WI38 (cell line): Measurements from ENCODE around the gene LRRTM3.

Experiments used
- H3K4me3 ChIP-seq: 2 replicates; pipeline ENCODE4 v1.5.1; 2011; ENCODE audit warnings: low read depth, mild to moderate bottlenecking, control low read depth, low read length
- CTCF ChIP-seq: IDR thresholded peaks from 2 replicates; pipeline ENCODE4 v1.5.1; 2012; ENCODE audit warnings: low read depth, mild to moderate bottlenecking, control low read depth, low read length

Gene LRRTM3

DNA sequence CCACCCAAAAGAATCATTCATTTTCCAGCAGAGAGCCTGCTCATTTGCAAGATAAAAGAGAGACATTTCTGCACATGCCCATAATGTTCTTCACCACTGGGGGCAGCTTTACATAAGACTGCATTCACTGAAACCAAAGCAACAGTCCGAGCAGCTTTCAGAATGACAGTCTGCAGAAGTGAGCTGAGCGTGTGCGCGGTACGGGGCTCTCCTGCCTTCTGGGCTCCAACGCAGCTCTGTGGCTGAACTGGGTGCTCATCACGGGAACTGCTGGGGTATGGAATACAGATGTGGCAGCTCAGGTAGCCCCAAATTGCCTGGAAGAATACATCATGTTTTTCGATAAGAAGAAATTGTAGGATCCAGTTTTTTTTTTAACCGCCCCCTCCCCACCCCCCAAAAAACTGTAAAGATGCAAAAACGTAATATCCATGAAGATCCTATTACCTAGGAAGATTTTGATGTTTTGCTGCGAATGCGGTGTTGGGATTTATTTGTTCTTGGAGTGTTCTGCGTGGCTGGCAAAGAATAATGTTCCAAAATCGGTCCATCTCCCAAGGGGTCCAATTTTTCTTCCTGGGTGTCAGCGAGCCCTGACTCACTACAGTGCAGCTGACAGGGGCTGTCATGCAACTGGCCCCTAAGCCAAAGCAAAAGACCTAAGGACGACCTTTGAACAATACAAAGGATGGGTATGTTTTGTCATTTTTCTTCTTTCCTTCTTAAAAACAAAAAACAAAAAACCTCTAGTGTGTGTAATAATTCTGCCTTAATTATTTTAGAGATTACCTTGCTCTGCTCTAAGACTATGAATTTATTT lies at the start of gene LRRTM3:
Gene LRRTM3 (plus strand): TSS at position 141 of the 820 bp plus-strand sequence.
- TF ChIP-seq CTCF = no peak
- H3K4me3 ChIP-seq = no peak within 1 kb of the TSS

DNA sequence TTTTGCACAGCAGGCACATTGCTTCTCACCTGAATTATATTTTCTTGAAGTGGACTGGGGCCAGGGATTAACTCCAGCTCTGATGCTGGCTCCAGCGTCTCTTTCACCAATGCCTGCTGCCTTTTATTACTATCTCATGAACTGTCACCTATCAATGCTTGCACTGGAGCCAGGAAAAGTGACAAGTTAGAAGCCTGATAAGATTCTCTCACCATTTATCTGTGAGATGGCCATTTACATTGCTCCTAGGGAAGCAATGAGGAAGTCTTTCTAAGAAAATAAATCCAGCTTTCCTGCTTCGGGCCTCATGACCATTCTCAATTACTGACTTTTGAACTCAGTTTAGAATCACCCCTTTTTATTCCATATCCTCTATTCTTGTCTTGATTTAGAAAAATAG lies 48.5 kb upstream of the LRRTM3 start:
- TF ChIP-seq CTCF = no peak
- H3K4me3 ChIP-seq = no peak overlapping the region

DNA sequence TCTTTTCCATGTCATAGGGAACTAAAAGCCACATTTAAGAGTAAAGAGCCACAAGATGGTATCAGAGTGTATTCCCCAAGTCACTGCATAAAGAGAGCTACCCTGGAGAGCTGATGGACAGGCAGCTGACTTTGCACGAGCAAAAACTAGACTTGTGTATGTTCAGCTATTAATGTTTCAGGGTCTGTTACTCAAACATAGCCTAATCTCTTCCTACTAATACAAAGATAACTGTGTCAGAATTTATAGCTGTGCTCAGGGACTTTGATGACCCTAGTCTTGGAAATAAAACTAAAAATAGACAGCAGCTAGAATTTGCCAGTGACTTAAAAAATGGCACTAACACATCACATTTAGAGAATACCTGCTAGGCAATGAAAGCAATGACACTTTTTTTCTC lies 45.5 kb upstream of the LRRTM3 start:
- no peak for TF ChIP-seq CTCF
- no peak overlapping the region for H3K4me3 ChIP-seq

- TF ChIP-seq CTCF = no peak
- no peak overlapping the region for H3K4me3 ChIP-seq
Observed at GRCh38 chr10:66880826-66881225, 45.0 kb upstream of the LRRTM3 start.

DNA sequence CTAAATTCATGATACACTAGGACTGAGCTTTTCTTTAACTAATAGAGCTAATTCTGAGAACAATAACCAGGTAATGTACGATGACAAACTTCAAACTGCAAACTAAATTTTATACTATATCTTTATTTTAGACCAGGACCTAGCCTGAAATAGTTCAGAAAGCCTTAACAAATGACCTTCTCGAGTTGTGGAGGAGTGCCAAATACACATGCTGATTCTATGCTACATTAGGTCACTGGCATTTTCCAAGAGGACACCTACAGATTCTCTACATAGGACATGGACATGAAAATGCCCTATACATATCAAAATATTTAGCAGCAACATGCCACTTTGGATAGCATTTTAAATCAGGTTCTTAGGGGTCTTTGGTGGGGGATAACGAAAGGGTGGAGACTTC lies 44.0 kb upstream of the LRRTM3 start:
- no peak for TF ChIP-seq CTCF
- H3K4me3 ChIP-seq = no peak overlapping the region

DNA sequence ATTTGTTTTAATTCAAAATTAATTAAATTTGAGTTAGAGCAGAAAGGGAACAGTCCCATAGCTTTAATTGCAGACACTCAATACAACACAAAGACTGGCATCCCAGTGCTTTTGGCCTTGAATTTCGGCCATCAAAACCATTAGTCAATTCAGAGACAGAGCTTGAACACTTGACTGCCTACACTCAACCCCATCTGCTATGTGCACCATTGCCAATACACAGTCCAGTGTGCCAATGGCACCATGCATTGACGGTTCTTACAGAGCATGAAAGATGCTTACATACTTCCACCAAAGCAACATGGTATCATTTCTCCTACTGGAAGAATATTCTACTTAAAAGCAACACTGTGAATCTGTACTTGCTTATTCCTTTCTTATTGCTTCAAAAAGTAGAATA lies 43.6 kb upstream of the LRRTM3 start:
- no peak overlapping the region for H3K4me3 ChIP-seq
- TF ChIP-seq CTCF = no peak

- TF ChIP-seq CTCF = no peak
- no peak overlapping the region for H3K4me3 ChIP-seq
Observed at GRCh38 chr10:66886848-66887247, 39.0 kb upstream of the LRRTM3 start.
